Liver (tissue), 3 donors: ENCODE results near the gene SMG6.

Experiments
- ATF3 ChIP-seq: IDR thresholded peaks from 2 replicates; pipeline ENCODE4 v1.6.1; 2016; ENCODE audit warnings: antibody characterized with exemption
- CTCF ChIP-seq: fragments of 150-350 bp; IDR thresholded peaks from 2 replicates; pipeline ENCODE4 v1.5.1; 2017; ENCODE audit warnings: improper control_type of control experiment, low read depth, low read length; ENCODE audit not compliant: missing input control
- EGR1 ChIP-seq, 2 donors: IDR thresholded peaks; 2 replicates each; pipeline ENCODE4 v1.6.1; 2016 to 2018; ENCODE audit warnings: antibody characterized with exemption in 2 of 2, low read depth in 2 of 2
- GABPA ChIP-seq, 2 donors: IDR thresholded peaks in 1 of 2; conservative IDR thresholded peaks in 1 of 2; 2 replicates each; pipeline ENCODE4 v1.6.1; 2016; ENCODE audit warnings: antibody characterized with exemption in 2 of 2, mild to moderate bottlenecking in 1 of 2, moderate library complexity in 1 of 2
- JUND ChIP-seq, 2 donors: IDR thresholded peaks; 2 replicates each; pipeline ENCODE4 v1.6.1; 2016; ENCODE audit warnings: antibody characterized with exemption in 2 of 2
- MAX ChIP-seq: IDR thresholded peaks from 2 replicates; pipeline ENCODE4 v1.6.1; 2016; ENCODE audit warnings: antibody characterized with exemption
- RAD21 ChIP-seq, 2 donors: IDR thresholded peaks; 2 replicates each; pipeline ENCODE4 v1.6.1; 2016; ENCODE audit warnings: antibody characterized with exemption in 2 of 2, mild to moderate bottlenecking in 2 of 2
- REST ChIP-seq: IDR thresholded peaks from 2 replicates; pipeline ENCODE4 v1.6.1; 2016; ENCODE audit warnings: antibody characterized with exemption, mild to moderate bottlenecking
- SP1 ChIP-seq: IDR thresholded peaks from 2 replicates; pipeline ENCODE4 v1.6.1; 2018; ENCODE audit warnings: antibody characterized with exemption, mild to moderate bottlenecking
- TAF1 ChIP-seq: conservative IDR thresholded peaks from 2 replicates; pipeline ENCODE4 v1.6.1; 2016; ENCODE audit warnings: antibody characterized with exemption, mild to moderate bottlenecking
- YY1 ChIP-seq: IDR thresholded peaks from 2 replicates; pipeline ENCODE4 v1.6.1; 2016; ENCODE audit warnings: antibody characterized with exemption, mild to moderate bottlenecking
- ZBTB33 ChIP-seq: IDR thresholded peaks from 2 replicates; pipeline ENCODE4 v1.6.1; 2016; ENCODE audit warnings: antibody characterized with exemption
- donor health status: healthy.
- donor health status: healthy.

GRCh38 chr17:2043785-2044184, 259.8 kb downstream of the SMG6 start:
- TF ChIP-seq CTCF (no peak), JUND (IDR thresholded peaks at IDR 0.05) (no peak), MAX (no peak), ZBTB33 (no peak), REST (no peak), GABPA (IDR thresholded peaks at IDR 0.05 in 1 of 2, conservative IDR thresholded peaks at IDR 0.05 in 1 of 2) (no peak), ATF3 (no peak), SP1 (no peak), EGR1 (IDR thresholded peaks at IDR 0.05; ENCODE audit: low read depth in 2 of 2) (no peak), RAD21 (IDR thresholded peaks at IDR 0.05) (no peak), TAF1 (no peak), YY1 (no peak)
